ENCODE measurements around the gene PRAC1.

Gene PRAC1

DNA sequence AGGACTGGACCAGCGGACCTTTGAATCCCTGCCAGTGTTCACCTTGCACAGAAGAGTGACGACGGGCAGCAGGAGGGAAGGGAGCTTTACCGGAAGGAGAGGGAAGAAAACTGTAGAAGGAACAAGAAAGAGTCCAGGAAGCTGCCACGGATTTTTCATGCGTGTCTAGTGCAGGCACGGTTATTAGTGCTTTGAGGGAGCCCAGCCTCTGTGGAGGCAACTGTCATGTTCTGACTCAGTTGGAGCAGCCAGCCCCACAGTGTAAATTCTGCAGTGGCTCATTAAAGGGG is 12.7 kb upstream of the PRAC1 start:
- no peaks in the 10 kb centered on the region for H3K36me3 ChIP-seq (ENCODE audit: low read length)
- no peaks in the 10 kb centered on the region for H3K27me3 ChIP-seq (ENCODE audit: low read length)
- H3F3A ChIP-seq (ENCODE audit: insufficient read depth) = no peaks in the 10 kb centered on the region
- H3K4me2 ChIP-seq (ENCODE audit: low read depth, low read length, poor library complexity, severe bottlenecking) = no peak overlapping the region
- H3K4me3 ChIP-seq (ENCODE audit: insufficient read depth, low read length, poor library complexity, severe bottlenecking) = no peak overlapping the region
- H4K20me1 ChIP-seq (ENCODE audit: low read depth, low read length) = no peaks in the 10 kb centered on the region
- H3K9me3 ChIP-seq (ENCODE audit: insufficient read depth, low read length) = no peaks in the 10 kb centered on the region
- TF ChIP-seq EZH2phosphoT487 (conservative IDR thresholded peaks at IDR 0.05; ENCODE audit: low read length) = no peak
- TF ChIP-seq CTCF (IDR thresholded peaks at IDR 0.05; ENCODE audit: insufficient read depth, low read length, poor library complexity, severe bottlenecking) = no peak
- H3K79me2 ChIP-seq (ENCODE audit: insufficient read depth, low read length) = no peaks in the 10 kb centered on the region
- no peaks in the 10 kb centered on the region for H3K9me2 ChIP-seq (replicated peaks; ENCODE audit: insufficient read depth, low read length)
- H3K27ac ChIP-seq (ENCODE audit: low read depth, low read length) = no peak overlapping the region
- H2AFZ ChIP-seq (ENCODE audit: low read depth, low read length, severe bottlenecking) = no peak overlapping the region
- H3K9ac ChIP-seq (ENCODE audit: low read length) = no peak overlapping the region

GRCh38 chr17:48734333-48735061 is 12.2 kb upstream of the PRAC1 start:
- Histone ChIP-seq H3K9ac (ENCODE audit: low read length) (no peak overlapping the region), H3K79me2 (ENCODE audit: insufficient read depth, low read length) (no peaks in the 10 kb centered on the region), H3K9me3 (ENCODE audit: insufficient read depth, low read length) (no peaks in the 10 kb centered on the region), H3K4me3 (ENCODE audit: insufficient read depth, low read length, poor library complexity, severe bottlenecking) (no peak overlapping the region), H2AFZ (ENCODE audit: low read depth, low read length, severe bottlenecking) (no peak overlapping the region), H3K9me2 (replicated peaks; ENCODE audit: insufficient read depth, low read length) (no peaks in the 10 kb centered on the region), H4K20me1 (ENCODE audit: low read depth, low read length) (no peaks in the 10 kb centered on the region), H3K4me2 (ENCODE audit: low read depth, low read length, poor library complexity, severe bottlenecking) (no peak overlapping the region), H3F3A (ENCODE audit: insufficient read depth) (no peaks in the 10 kb centered on the region), H3K27me3 (ENCODE audit: low read length) (no peaks in the 10 kb centered on the region), H3K27ac (ENCODE audit: low read depth, low read length) (no peak overlapping the region), H3K36me3 (ENCODE audit: low read length) (no peaks in the 10 kb centered on the region)
- TF ChIP-seq CTCF (IDR thresholded peaks at IDR 0.05; ENCODE audit: insufficient read depth, low read length, poor library complexity, severe bottlenecking) (no peak), EZH2phosphoT487 (conservative IDR thresholded peaks at IDR 0.05; ENCODE audit: low read length) (no peak)

GRCh38 chr17:48733632-48734328 is 11.5 kb upstream of the PRAC1 start:
- H4K20me1 ChIP-seq (ENCODE audit: low read depth, low read length) = no peaks in the 10 kb centered on the region
- H3K4me3 ChIP-seq (ENCODE audit: insufficient read depth, low read length, poor library complexity, severe bottlenecking) = no peak overlapping the region
- no peaks in the 10 kb centered on the region for H3F3A ChIP-seq (ENCODE audit: insufficient read depth)
- no peak overlapping the region for H3K9ac ChIP-seq (ENCODE audit: low read length)
- no peak overlapping the region for H3K4me2 ChIP-seq (ENCODE audit: low read depth, low read length, poor library complexity, severe bottlenecking)
- no peaks in the 10 kb centered on the region for H3K36me3 ChIP-seq (ENCODE audit: low read length)
- H3K27me3 ChIP-seq (ENCODE audit: low read length) = no peaks in the 10 kb centered on the region
- H2AFZ ChIP-seq (ENCODE audit: low read depth, low read length, severe bottlenecking) = no peak overlapping the region
- H3K9me2 ChIP-seq (replicated peaks; ENCODE audit: insufficient read depth, low read length) = no peaks in the 10 kb centered on the region
- no peaks in the 10 kb centered on the region for H3K79me2 ChIP-seq (ENCODE audit: insufficient read depth, low read length)
- no peaks in the 10 kb centered on the region for H3K9me3 ChIP-seq (ENCODE audit: insufficient read depth, low read length)
- H3K27ac ChIP-seq (ENCODE audit: low read depth, low read length) = no peak overlapping the region
- no peak for TF ChIP-seq CTCF (IDR thresholded peaks at IDR 0.05; ENCODE audit: insufficient read depth, low read length, poor library complexity, severe bottlenecking)
- no peak for TF ChIP-seq EZH2phosphoT487 (conservative IDR thresholded peaks at IDR 0.05; ENCODE audit: low read length)
